Fibroblast of peridontal ligament (primary cell): Measurements from ENCODE around the gene CRIP1.

Experiments
- DNase-seq: peaks from one replicate; pipeline ENCODE4 v3.0.0-alpha.2; 2010; ENCODE audit errors: extremely low read depth

CRIP1 gene

GRCh38 chr14:105469456-105470349 is 17.0 kb upstream of the CRIP1 start:
- no peak for DNase-seq

- DNase-seq: no peak
Observed at GRCh38 chr14:105470350-105471296, 16.1 kb upstream of the CRIP1 start.

DNA sequence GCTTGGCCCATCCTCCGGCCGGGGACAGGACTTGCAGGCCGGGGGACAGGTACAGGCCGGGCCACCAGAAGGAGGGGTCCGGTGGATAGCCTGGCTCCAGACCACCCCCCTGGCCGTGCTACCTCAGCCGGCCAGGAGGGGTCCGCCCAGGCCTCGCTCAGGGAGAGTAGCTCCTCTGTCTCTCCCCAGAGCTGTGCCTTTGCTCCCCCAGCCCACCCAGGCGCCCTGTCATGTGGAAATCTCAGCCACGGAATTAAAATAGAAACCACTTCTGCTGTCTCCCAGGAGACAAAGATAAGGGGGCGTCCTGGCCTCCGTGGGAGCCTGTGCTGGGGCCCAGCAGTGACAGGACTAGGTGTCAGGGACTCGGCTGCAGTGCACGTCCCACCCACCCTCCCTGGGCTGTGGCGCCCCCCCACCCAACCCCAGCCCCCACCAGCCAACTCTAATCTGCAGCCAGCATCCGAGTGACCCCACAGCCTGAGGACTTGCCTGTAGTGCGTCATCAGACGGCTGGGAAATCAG is 15.3 kb upstream of the CRIP1 start:
- no peak for DNase-seq

DNA sequence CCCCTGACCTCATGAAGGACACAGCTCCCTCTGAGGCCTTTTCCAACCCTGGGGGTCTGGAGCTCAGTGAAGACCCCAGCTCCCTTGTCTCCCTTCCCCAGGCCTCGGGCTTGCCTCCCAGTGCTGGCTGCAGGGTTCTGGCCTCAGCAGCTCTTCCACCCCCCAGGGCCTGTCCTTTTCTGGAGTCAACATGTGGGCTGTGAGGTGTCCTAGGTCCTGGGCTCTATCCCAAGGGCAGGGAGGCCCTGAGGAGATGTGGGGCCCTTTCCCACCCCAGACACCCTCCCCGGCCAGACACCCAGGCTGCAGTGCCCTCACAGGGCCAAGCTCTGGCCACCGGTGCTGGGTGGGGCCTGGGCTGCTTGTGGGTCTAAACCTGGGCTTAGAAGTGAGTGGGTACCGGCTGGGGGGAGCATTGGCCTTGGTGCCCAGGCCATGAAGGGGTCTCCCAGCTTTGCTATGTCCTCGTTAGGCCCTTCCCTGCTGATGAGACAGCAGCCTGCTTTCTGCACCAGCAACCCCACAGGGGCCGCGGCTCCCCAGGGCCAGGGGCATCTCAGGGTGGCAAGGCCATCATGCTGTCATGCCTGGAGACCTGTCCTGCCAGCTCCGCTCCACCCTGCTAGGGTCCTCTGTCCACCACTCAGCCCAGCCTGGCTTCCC is 14.7 kb upstream of the CRIP1 start:
- DNase-seq: no peak

DNA sequence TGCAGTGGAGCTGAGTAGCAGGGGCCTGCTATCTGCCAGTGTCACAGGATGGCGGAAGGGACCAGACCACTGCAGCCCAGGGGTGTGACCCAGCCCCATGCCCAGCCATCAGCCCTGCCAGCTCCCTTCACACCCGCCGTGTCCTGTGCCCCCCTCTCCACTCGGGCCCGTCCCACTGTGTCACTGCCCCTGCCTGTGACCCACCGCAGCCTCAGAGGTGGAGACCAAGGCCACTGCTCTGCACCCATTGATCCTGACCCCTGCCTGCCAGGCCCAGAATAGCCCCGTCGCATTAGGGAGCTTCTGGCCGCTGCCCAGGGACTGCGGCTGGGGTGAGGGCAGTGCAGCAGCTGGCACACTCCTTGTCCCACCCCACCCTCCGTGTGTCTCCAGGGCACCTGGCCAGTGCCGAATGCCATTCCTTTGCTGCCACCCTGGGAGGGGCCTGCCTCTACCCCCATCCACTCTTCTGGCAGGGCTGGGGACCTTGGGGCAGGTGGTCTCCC is 14.1 kb upstream of the CRIP1 start:
- no peak for DNase-seq

DNA sequence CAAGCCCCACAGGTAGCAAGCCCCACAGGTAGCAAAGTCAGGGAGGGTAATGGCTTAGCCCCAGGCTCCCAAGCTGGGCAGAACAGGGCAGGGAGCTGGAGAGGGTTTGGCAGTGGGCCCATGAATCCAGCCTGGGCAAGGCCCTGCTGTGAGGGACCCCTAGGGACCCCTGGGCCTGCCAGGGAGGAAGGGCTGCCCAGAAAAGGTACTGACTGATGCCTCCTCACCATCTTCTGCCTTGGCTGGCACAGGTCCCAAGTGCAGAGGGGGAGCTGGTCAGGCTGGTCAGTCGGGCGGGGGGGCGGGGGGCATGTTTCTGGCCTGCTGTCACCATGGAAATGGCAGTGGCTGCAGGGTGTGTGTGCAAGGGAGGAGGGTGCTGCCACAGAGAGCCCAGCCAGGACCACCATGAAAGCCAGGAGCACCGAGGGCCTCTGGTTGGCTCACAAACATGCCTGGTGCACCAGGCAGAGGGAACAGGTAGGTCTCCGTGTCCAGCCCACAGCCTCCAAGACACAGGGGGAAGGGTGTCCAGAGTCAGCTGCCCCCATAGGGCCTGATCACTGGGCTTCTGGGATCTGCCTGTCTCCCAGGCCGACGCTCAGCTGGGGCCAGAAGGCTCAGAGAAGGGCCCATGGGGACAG is 13.5 kb upstream of the CRIP1 start:
- DNase-seq: no peak

DNA sequence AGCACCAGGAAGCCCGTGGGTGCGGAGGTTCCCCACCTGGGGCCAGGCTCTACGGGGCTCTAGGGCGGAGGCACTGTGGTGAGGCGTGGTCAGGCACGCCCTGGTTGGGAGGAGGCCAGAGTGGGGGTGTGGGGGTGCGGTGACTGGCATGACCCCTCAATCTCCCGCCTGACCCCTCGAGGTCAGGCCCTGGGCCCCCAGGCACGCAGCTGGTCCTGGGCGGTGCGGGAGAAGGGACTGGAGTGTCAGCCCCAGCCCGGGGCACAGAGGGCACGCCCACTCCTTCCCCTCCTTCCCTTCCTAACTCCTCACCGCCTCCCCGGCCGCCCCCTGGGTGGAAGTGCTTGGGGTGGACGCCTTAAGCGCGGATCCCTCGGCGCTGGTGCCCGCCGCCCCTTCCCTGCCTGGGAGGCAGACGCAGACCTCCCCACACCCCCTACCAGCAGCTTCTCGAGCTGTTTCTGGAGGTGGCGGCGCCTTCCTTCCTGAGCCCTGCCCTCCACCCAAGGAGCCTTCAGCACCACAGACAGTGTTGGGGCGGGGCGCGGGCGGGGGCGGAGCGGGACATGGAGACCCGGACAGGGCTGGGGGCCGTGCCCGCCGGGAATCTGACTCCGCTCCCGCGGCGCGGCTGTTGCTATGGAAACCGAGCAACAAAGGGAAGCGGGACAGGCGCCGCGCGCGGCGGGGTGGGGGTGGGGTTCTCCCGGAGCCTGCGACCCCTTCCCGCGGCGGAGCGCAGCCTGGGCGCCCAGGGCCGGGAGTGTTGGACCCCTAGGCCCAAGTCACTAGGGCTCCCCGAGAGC is 12.8 kb upstream of the CRIP1 start:
- DNase-seq: peak; percentile 44

GRCh38 chr14:105474483-105475268 is 12.0 kb upstream of the CRIP1 start, which contains the start of gene CRIP2:
Gene CRIP2 (plus strand): TSS chr14:105474821. CDS start chr14:105474863, 42 bp downstream.
- no peak for DNase-seq

GRCh38 chr14:105475269-105476096 is 11.2 kb upstream of the CRIP1 start:
- DNase-seq: no peak

GRCh38 chr14:105476097-105476830 is 10.4 kb upstream of the CRIP1 start:
- DNase-seq: no peak

- no peak for DNase-seq
Observed at GRCh38 chr14:105476831-105477659, 9.6 kb upstream of the CRIP1 start.

DNA sequence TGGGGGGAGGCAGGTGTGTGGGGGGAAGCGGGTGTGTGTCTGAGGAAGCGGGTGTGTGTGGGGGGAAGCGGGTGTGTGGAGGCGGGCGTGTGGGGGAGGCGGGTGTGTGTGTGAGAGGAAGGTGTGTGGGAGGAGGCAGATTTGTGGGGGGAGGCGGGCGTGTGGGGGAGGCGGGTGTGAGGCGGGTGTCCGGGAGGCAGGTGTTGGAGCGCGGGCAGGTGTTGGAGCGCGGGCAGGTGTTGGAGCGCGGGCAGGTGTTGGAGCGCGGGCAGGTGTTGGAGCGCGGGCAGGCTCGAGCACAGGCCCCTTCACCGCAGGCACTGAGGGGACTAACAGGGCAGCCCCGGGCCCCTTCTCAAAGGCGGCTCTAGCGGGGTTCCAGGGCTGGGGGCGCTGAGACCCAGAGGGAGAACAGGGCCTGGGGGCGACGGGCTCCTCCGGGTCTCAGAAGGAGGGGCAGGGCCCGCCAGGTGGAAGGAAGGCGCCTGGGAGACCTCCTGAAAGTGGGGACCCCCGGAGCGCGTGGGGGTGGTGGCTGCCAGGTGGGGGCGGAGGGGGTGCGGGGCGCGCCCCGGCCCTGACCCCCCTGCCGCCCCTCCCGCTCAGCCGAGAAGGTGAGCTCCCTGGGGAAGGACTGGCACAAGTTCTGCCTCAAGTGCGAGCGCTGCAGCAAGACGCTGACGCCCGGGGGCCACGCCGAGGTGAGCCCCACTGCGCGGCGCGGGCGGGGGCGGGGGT is 8.9 kb upstream of the CRIP1 start:
- no peak for DNase-seq

DNA sequence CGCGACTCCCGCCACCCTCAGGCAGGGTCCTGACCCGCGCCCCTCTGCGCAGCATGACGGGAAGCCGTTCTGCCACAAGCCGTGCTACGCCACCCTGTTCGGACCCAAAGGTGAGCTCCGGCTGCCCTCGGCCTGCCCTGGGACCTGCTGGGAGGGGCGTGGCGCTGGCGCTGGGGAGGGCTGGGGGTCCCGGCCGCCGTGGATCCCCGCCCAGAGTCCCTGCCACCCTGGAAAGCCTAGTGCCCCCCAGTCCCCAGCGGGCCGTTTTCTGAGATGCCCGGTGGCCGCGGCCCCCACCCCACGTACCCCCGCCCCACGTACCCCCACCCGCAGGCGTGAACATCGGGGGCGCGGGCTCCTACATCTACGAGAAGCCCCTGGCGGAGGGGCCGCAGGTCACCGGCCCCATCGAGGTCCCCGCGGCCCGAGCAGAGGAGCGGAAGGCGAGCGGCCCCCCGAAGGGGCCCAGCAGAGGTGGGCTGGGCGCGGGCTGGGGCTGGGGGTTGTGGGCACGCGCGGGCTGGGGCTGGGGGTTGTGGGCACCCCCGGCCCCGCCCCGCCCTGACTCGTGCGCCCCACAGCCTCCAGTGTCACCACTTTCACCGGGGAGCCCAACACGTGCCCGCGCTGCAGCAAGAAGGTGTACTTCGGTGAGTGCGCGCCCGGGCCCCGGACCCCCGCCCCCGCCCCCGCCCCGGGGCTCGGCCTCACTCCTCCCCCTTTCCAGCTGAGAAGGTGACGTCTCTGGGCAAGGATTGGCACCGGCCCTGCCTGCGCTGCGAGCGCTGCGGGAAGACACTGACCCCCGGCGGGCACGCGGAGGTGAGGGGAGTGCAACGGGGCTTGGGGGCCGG is 8.1 kb upstream of the CRIP1 start:
- DNase-seq: no peak

DNA sequence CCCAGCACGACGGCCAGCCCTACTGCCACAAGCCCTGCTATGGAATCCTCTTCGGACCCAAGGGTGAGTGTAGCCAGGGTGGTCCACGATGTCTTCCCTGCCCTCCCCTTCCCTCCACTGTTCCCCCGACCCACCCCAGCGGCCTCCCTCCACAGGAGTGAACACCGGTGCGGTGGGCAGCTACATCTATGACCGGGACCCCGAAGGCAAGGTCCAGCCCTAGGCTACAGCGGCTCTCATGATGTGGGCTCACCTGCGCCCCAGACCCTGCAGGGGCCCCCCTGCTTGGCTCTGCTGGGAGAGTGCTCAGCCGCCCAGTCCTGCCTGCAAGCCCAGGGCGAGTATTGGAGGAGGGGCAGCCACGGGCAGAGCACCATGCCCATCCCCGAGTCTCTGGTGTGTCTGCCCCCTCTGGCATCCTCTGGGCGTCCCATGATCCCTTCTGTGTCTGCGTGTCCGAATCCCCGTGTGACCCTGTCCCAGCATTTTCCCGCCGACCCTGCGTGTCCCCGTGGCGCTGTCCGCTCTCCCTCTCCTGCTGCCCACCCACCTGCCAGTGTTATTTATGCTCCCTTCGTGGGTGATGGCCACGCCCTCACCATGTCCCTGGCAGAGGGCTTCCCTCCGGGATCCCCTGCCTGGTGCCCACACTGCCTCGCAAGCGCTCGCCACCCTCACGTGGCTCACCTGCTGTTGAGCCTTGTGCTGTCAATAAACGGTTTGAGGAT is 7.1 kb upstream of the CRIP1 start:
- no peak for DNase-seq
